ENCODE measurements around the gene MDN1. TPM values are rescaled to one million over a fixed set of nuclear protein-coding genes. Genes with fewer than 3 reads are reported as not detected.
A peak's percentile ranks its signal among the peaks of the same experiment; 100 is the strongest.
"Not testable (repeated sequence)": the region's sequence is repeated elsewhere in the genome, so short reads cannot be mapped to it uniquely, and the experiment has no call there.

The MDN1 gene
- total RNA-seq, 1 donor from 2014 or later, result 55.0 TPM

- ATAC-seq (no peak), DNase-seq (ENCODE audit: low spot score) (no peak)
- intact Hi-C loops (cut with DNase I), result no loop called here
Measured at GRCh38 chr6:89678531-89678930, 141.1 kb downstream of the MDN1 start.

GRCh38 chr6:89675949-89676748 lies 143.4 kb downstream of the MDN1 start:
- no peak for DNase-seq (ENCODE audit: low spot score)
- no peak for ATAC-seq
- intact Hi-C loops (cut with DNase I), result no loop called here

DNA sequence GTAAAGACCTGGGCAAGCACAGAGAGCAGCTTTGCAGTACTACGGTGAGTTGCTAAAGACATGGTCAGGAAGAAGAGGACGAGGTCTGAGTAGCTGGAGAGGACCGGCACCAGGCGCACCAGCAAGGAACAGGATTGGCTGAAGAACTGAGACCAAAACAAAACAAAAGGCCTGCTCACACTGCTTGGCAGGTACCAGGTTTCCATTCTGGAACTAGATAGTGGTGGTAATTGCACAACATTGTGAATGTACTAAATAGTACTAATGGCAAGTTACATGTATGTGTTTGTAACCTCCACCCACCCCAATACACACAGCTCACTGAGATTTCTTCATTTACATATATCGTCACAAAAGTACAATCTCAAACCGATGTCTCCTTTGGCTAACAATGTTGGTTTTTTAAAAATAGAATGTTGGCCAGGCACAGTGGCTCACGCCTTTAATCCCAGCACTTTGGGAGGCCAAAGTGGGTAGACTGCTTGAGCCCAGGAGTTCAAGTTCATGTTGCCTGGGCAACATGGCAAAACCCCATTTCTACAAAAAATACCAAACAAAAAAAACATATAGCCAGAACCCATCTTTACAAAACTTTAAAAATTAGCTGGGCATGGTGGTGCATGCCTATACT lies 148.5 kb downstream of the MDN1 start:
- ATAC-seq, result no peak
- DNase-seq (ENCODE audit: low spot score), result no peak
- intact Hi-C loops (cut with DNase I), result no loop called here

DNA sequence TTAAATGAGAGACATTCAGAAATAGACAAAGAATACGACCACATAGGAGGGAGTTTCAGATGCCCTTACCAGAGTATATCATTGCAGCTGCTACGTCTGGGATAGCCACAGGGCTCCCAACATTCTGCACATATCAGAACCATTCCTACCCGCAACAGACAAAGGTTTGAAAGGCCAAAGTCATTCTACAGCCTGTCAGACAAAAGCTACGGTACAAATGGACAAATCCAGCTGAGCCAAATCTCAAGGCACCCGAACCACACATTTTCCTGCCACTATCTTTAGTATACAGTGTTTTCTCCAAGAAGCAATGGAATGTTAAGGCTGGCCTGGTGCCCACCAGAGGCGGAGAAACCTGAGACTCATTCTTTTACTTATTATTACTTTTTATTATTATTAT lies 150.6 kb downstream of the MDN1 start:
- intact Hi-C loops (cut with DNase I), result no loop called here
- ATAC-seq, result no peak
- DNase-seq (ENCODE audit: low spot score), result no peak

- intact Hi-C loops (cut with DNase I), result no loop called here
- ATAC-seq, result no peak
- DNase-seq (ENCODE audit: low spot score), result no peak
Measured at GRCh38 chr6:89667872-89668556, 151.6 kb downstream of the MDN1 start.

GRCh38 chr6:89662659-89663223 lies 156.9 kb downstream of the MDN1 start:
- ATAC-seq, result no peak
- intact Hi-C loops (cut with DNase I), result no loop called here
- no peak for DNase-seq (ENCODE audit: low spot score)

GRCh38 chr6:89661559-89661958 lies 158.0 kb downstream of the MDN1 start:
- ATAC-seq (no peak), DNase-seq (ENCODE audit: low spot score) (no peak)

DNA sequence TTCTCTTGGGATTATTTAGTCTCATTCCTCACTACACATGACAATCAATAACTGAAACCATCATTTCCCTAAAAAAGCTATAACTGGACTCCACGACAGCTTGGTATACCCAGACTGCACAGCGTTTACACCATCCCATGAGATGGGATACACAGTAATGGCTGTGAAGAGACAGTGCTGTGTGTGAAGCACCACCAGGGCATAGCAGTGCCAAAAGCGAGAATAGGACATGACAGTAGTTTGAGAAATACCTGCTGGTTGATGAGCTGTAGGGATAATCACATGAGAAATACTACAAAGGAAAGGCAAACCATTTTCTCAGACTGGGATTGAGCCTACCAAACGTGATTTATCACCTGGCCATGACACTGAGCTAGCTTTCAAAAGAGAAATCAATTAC lies 158.6 kb downstream of the MDN1 start:
- intact Hi-C loops (cut with DNase I), result no loop called here
- no peak for DNase-seq (ENCODE audit: low spot score)
- no peak for ATAC-seq

More at GRCh38 chr6:89661559-89661958, 158.0 kb downstream of the MDN1 start:
- intact Hi-C loops (cut with DNase I), result no loop called here

GRCh38 chr6:89657445-89658158 lies 162.0 kb downstream of the MDN1 start:
- DNase-seq (ENCODE audit: low spot score) (no peak), ATAC-seq (no peak)
- intact Hi-C loops (cut with DNase I), result no loop called here

- DNase-seq (ENCODE audit: low spot score), result no peak
- intact Hi-C loops (cut with DNase I), result no loop called here
- ATAC-seq, result no peak
Measured at GRCh38 chr6:89655122-89655521, 164.5 kb downstream of the MDN1 start.

GRCh38 chr6:89650579-89650978 lies 169.0 kb downstream of the MDN1 start:
- intact Hi-C loops (cut with DNase I), result no loop called here
- DNase-seq (ENCODE audit: low spot score) (no peak), ATAC-seq (no peak)

- ATAC-seq, result no peak
- intact Hi-C loops (cut with DNase I), result no loop called here
Measured at GRCh38 chr6:89649682-89650081, 169.9 kb downstream of the MDN1 start.

GRCh38 chr6:89644864-89645263 lies 174.7 kb downstream of the MDN1 start:
- DNase-seq (ENCODE audit: low spot score) (no peak), ATAC-seq (no peak)
- intact Hi-C loops (cut with DNase I), result no loop called here

More at GRCh38 chr6:89649682-89650081, 169.9 kb downstream of the MDN1 start:
- DNase-seq (ENCODE audit: low spot score), result no peak

DNA sequence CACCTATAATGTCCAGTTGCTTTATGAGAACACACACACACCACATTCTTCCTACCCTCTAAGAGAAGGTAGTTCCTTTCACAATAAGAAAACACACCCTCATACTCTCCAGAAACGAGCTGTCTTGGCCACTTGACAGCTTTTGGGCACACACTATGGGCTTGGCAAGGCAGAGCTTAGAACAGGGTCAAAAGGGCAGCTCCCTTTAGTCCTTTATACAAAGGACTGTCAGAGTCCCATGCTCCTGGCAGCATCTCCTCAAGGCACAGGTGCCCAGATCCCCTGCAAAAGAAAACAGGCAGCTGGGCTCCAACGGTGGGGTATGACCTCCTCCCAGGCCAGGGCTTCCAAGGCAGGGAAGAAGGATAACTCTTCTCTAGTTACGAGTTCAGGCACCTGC lies 176.2 kb downstream of the MDN1 start:
- DNase-seq (ENCODE audit: low spot score) (no peak), ATAC-seq (no peak)
- intact Hi-C loops (cut with DNase I), result no loop called here

- DNase-seq (ENCODE audit: low spot score), result no peak
- intact Hi-C loops (cut with DNase I), result no loop called here
- no peak for ATAC-seq
Measured at GRCh38 chr6:89642956-89643355, 176.6 kb downstream of the MDN1 start.

GRCh38 chr6:89641581-89641980 lies 178.0 kb downstream of the MDN1 start:
- ATAC-seq; intact Hi-C loops (cut with DNase I); DNase-seq (ENCODE audit: low spot score): not testable (repeated sequence)

GRCh38 chr6:89640804-89641203 lies 178.8 kb downstream of the MDN1 start:
- no peak for DNase-seq (ENCODE audit: low spot score)
- ATAC-seq, result no peak
- intact Hi-C loops (cut with DNase I), result no loop called here

- ATAC-seq (peak; percentile 100), DNase-seq (ENCODE audit: low spot score) (peak; percentile 97)
- intact Hi-C loops (cut with DNase I), result no loop called here
Measured at GRCh38 chr6:89638320-89639195, 181.0 kb downstream of the MDN1 start, which contains the start of gene LYRM2. TSS of gene LYRM2 (minus strand) at chr6:89638747. CDS start at chr6:89638716, 31 bp downstream.

Data from sciatic nerve (tissue), 2 donors.